Memory B cell (primary cell): ENCODE data around the gene GPR89A.
"Not testable (repeated sequence)": the region's sequence is repeated elsewhere in the genome, so short reads cannot be mapped to it uniquely, and the experiment has no call there.

Experiments used
- ATAC-seq: fragments of 150-1000 bp; cut with Tn5 transposase; 2 replicates; pipeline ENCODE4 v1.10.0; 2021; ENCODE audit warnings: low read depth, mild to moderate bottlenecking, moderate library complexity
- DNase-seq, 2 donors: peaks; one replicate each; pipeline ENCODE4 v3.0.0; 2022; ENCODE audit warnings: low spot score in 2 of 2
- H3K27ac Mint-ChIP-seq: one replicate; pipeline ENCODE4 v1.8.0; 2022; ENCODE audit warnings: mild to moderate bottlenecking, moderate library complexity, mixed read lengths
- H3K27me3 Mint-ChIP-seq: one replicate; pipeline ENCODE4 v1.8.0; 2022; ENCODE audit warnings: mixed read lengths
- H3K36me3 Mint-ChIP-seq: one replicate; pipeline ENCODE4 v1.8.0; 2022; ENCODE audit warnings: mild to moderate bottlenecking, mixed read lengths
- H3K4me1 Mint-ChIP-seq: one replicate; pipeline ENCODE4 v1.8.0; 2022; ENCODE audit warnings: mixed read lengths
- H3K4me3 Mint-ChIP-seq: one replicate; pipeline ENCODE4 v1.8.0; 2022; ENCODE audit warnings: mild to moderate bottlenecking, moderate library complexity, mixed read lengths
- H3K9me3 Mint-ChIP-seq: one replicate; pipeline ENCODE4 v1.8.0; 2022; ENCODE audit warnings: mixed read lengths

Gene GPR89A

GRCh38 chr1:145607833-145608733 lies at the start of gene GPR89A:
GPR89A (plus strand) TSS chr1:145607988; CDS start chr1:145608134, 146 bp downstream.
- H3K27ac Mint-ChIP-seq: peak within 1 kb of the TSS; percentile 85
- peak; percentile 92 to 93 for DNase-seq
- H3K36me3 Mint-ChIP-seq, H3K27me3 Mint-ChIP-seq, H3K9me3 Mint-ChIP-seq: not testable (repeated sequence)
- H3K4me3 Mint-ChIP-seq: peak within 1 kb of the TSS; percentile 90
- H3K4me1 Mint-ChIP-seq: peaks cover 17% of the 10 kb centered on the region
- ATAC-seq: peak; percentile 99

DNA sequence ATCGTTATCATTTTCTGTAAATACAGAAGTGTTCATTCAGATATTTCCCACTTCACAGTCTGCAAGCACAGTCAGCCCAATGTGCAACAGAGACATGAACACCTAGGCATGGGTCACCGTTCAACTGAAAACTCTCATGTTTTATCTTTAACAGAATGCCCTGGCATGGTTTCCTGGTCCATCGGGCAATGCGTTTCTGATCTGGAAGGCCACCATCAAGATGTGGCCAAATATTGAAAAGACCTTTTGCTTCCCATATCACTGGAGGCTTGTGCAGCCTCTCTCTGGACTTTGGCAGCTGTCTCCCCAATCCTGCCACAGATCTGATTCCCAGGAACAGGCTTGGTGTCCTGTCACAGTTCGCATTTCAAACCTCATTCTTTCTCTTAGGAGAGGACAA lies 21.0 kb upstream of the GPR89A start:
- not testable (repeated sequence) for H3K36me3 Mint-ChIP-seq, H3K27ac Mint-ChIP-seq, DNase-seq, H3K4me1 Mint-ChIP-seq, H3K9me3 Mint-ChIP-seq, ATAC-seq, H3K27me3 Mint-ChIP-seq, H3K4me3 Mint-ChIP-seq

- not testable (repeated sequence) for ATAC-seq, H3K27me3 Mint-ChIP-seq, H3K27ac Mint-ChIP-seq, H3K9me3 Mint-ChIP-seq, H3K4me1 Mint-ChIP-seq, H3K4me3 Mint-ChIP-seq, H3K36me3 Mint-ChIP-seq
- DNase-seq: peak; percentile 16 to 28
Measured at GRCh38 chr1:145590806-145591205, 17.0 kb upstream of the GPR89A start.

DNA sequence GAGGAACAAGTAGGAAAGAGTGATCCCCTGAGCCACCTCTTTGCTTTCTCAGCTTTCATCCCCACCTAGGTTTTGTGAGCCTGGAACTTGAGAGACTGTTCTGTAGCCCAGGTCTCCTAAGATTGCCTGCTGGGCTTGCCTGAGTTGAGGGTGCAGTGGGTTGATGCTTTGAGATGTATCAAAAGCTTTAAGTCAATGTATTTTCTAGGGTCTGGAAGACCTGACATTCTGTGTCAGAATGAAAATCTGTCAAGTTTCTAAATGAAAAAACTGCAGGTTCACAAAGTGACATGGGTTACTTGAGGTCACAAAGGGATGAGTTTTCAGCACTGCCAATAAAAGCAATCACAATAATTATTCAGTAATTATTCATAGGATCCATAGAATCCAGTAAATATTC lies 15.4 kb upstream of the GPR89A start:
- not testable (repeated sequence) for H3K27ac Mint-ChIP-seq, H3K27me3 Mint-ChIP-seq, H3K4me1 Mint-ChIP-seq, H3K4me3 Mint-ChIP-seq, ATAC-seq, DNase-seq, H3K9me3 Mint-ChIP-seq, H3K36me3 Mint-ChIP-seq

GRCh38 chr1:145595421-145595820 lies 12.4 kb upstream of the GPR89A start:
- not testable (repeated sequence) for H3K36me3 Mint-ChIP-seq, H3K27ac Mint-ChIP-seq, DNase-seq, H3K4me1 Mint-ChIP-seq, ATAC-seq, H3K4me3 Mint-ChIP-seq, H3K9me3 Mint-ChIP-seq, H3K27me3 Mint-ChIP-seq

- not testable (repeated sequence) for H3K9me3 Mint-ChIP-seq, H3K36me3 Mint-ChIP-seq
Measured at GRCh38 chr1:145596236-145596635, 11.6 kb upstream of the GPR89A start.

GRCh38 chr1:145599426-145599825 lies 8.4 kb upstream of the GPR89A start:
- not testable (repeated sequence) for H3K4me1 Mint-ChIP-seq, H3K27ac Mint-ChIP-seq, H3K27me3 Mint-ChIP-seq, H3K9me3 Mint-ChIP-seq, H3K36me3 Mint-ChIP-seq, DNase-seq, H3K4me3 Mint-ChIP-seq, ATAC-seq

More at GRCh38 chr1:145596236-145596635, 11.6 kb upstream of the GPR89A start:
- ATAC-seq, H3K27me3 Mint-ChIP-seq, DNase-seq, H3K4me3 Mint-ChIP-seq, H3K27ac Mint-ChIP-seq, H3K4me1 Mint-ChIP-seq: not testable (repeated sequence)

- no peak overlapping the region for H3K27ac Mint-ChIP-seq
- no peaks in the 10 kb centered on the region for H3K4me1 Mint-ChIP-seq
- no peak for ATAC-seq
- no peaks in the 10 kb centered on the region for H3K9me3 Mint-ChIP-seq
- H3K36me3 Mint-ChIP-seq: no peaks in the 10 kb centered on the region
- H3K27me3 Mint-ChIP-seq: no peaks in the 10 kb centered on the region
- H3K4me3 Mint-ChIP-seq: no peak overlapping the region
- no peak for DNase-seq
Measured at GRCh38 chr1:145601593-145601992, 6.2 kb upstream of the GPR89A start.

GRCh38 chr1:145606840-145607239 lies 948 bp upstream of the GPR89A start:
- not testable (repeated sequence) for H3K4me3 Mint-ChIP-seq, H3K9me3 Mint-ChIP-seq, H3K27me3 Mint-ChIP-seq, H3K36me3 Mint-ChIP-seq, H3K27ac Mint-ChIP-seq, DNase-seq, ATAC-seq
- peaks cover 11% of the 10 kb centered on the region for H3K4me1 Mint-ChIP-seq

DNA sequence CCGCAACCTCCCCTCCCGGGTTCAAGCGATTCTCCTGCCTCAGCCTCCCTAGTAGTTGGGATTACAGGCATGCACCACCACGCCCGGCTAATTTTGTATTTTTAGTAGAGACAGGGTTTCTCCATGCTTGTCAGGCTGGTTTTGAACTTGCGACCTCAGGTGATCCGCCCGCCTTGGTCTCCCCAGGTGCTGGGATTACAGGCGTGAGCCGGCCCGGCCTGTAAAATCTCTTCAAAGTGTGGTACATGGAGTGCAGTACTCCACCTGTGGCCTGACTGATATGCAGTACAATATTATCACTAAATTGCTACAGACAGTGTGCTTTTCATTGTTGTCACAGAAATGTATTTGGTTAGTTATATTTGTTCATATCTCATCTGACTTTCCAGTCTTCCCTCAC lies 499 bp upstream of the GPR89A start:
- H3K9me3 Mint-ChIP-seq, H3K4me3 Mint-ChIP-seq, H3K36me3 Mint-ChIP-seq, H3K27me3 Mint-ChIP-seq, ATAC-seq, H3K27ac Mint-ChIP-seq, DNase-seq: not testable (repeated sequence)
- peaks cover 14% of the 10 kb centered on the region for H3K4me1 Mint-ChIP-seq

DNA sequence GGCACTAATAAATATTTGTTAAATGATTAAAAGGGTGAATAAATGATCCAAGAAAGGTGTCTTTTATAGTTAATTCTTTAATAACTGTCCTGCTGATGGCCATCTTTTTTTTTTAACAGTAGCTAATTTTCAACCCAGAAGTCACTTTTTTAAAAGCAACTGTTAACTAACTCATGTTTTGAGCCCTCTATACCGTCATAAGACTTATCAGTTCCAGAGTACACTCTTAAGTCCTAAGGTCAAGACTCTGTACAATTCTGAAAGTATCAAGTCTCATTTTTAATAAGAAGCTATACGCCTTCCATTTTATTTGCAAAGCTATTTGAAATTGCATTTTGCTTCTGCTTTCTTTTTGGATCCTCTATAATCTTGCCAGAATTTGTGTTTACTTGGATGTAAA lies 3.0 kb downstream of the GPR89A start:
- H3K27me3 Mint-ChIP-seq, H3K9me3 Mint-ChIP-seq, H3K4me3 Mint-ChIP-seq, H3K27ac Mint-ChIP-seq, DNase-seq, H3K36me3 Mint-ChIP-seq, ATAC-seq: not testable (repeated sequence)
- H3K4me1 Mint-ChIP-seq: peaks cover 20% of the 10 kb centered on the region

DNA sequence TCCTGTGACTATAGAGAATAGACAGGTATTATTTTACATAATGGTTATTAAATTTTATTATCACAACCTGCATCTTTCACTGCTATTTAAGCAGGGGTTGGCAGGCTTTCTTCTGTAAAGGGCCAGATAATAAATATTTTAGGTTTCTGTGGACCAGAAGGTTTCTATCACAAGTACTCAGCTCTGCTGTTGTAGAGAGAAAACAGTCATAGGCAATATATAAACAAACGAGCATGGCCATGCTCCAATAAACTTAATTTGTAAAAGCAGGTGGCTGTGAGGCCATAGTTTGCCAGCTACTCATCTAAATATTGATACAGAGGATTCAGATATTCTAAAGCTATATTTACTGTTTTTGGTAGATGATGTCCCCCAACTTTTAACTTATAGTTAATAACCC lies 12.3 kb downstream of the GPR89A start:
- H3K27ac Mint-ChIP-seq, H3K27me3 Mint-ChIP-seq: not testable (repeated sequence)

GRCh38 chr1:145622177-145622576 lies 14.4 kb downstream of the GPR89A start:
- ATAC-seq, H3K36me3 Mint-ChIP-seq, H3K4me1 Mint-ChIP-seq: not testable (repeated sequence)

More for the DNA sequence above, 12.3 kb downstream of the GPR89A start:
- H3K36me3 Mint-ChIP-seq, H3K4me1 Mint-ChIP-seq, DNase-seq, ATAC-seq, H3K9me3 Mint-ChIP-seq, H3K4me3 Mint-ChIP-seq: not testable (repeated sequence)

GRCh38 chr1:145636237-145636636 lies 28.4 kb downstream of the GPR89A start:
- H3K4me3 Mint-ChIP-seq, H3K36me3 Mint-ChIP-seq, ATAC-seq, H3K27ac Mint-ChIP-seq, H3K27me3 Mint-ChIP-seq, H3K4me1 Mint-ChIP-seq, H3K9me3 Mint-ChIP-seq, DNase-seq: not testable (repeated sequence)

More at GRCh38 chr1:145622177-145622576, 14.4 kb downstream of the GPR89A start:
- H3K9me3 Mint-ChIP-seq, H3K4me3 Mint-ChIP-seq, DNase-seq, H3K27ac Mint-ChIP-seq, H3K27me3 Mint-ChIP-seq: not testable (repeated sequence)

- H3K4me1 Mint-ChIP-seq, H3K9me3 Mint-ChIP-seq, H3K27me3 Mint-ChIP-seq, H3K36me3 Mint-ChIP-seq, H3K4me3 Mint-ChIP-seq, DNase-seq, H3K27ac Mint-ChIP-seq, ATAC-seq: not testable (repeated sequence)
Measured at GRCh38 chr1:145641886-145642285, 34.1 kb downstream of the GPR89A start.
